GM12878 (cell line): Measurements from ENCODE around the gene CSNK1G2. TPM values are rescaled to one million over a fixed set of nuclear protein-coding genes. Genes with fewer than 3 reads are reported as not detected.

Experiments used
- ATAC-seq: fragments of 200-7000 bp; cut with Tn5 transposase; 3 replicates; pipeline ENCODE4 v1.9.1; 2020; ENCODE audit warnings: mild to moderate bottlenecking, moderate library complexity
- BruUV-seq: library from RNA; stranded (reverse); fragments of 400-500 nt; replicated peaks from 2 replicates; lab custom pipeline; 2021; lab: Mats Ljungman, UMichigan
- CTCF ChIA-PET: fragments of 300-600 bp; sonication (Branson Sonifier 250); formaldehyde crosslinking; extraction: SDS; loops from one replicate; lab custom pipeline; 2021; ENCODE audit warnings: inconsistent platforms; lab: Yijun Ruan, JAX
- POLR2A ChIA-PET: fragments of 350-600 bp; formaldehyde crosslinking; extraction: SDS; loops from one replicate; lab custom pipeline; 2021; ENCODE audit warnings: inconsistent platforms; lab: Charles Lee
- RAD21 ChIA-PET: fragments of 300-600 bp; sonication (Branson Sonifier 250); formaldehyde crosslinking; loops from one replicate; lab custom pipeline; 2023; ENCODE audit warnings: antibody characterized with exemption; ENCODE audit not compliant: unreplicated experiment; lab: Charles Lee
- SMC1A ChIA-PET: fragments of 300-600 bp; sonication (Branson Sonifier 250); formaldehyde crosslinking; loops from one replicate; lab custom pipeline; 2023; ENCODE audit not compliant: unreplicated experiment, uncharacterized antibody; lab: Charles Lee
- DNase-seq: peaks from one replicate; pipeline ENCODE4 v3.0.0-alpha.2; 2011; ENCODE audit warnings: low read depth, low spot score
- FAIRE-seq: peaks from 3 replicates; lab custom pipeline; 2011; peaks lifted over from hg19 to GRCh38; lab: Jason Lieb, UNC
- H2AFZ ChIP-seq: 2 replicates; pipeline ENCODE4 v1.6.0; 2011; ENCODE audit warnings: low read depth, low read length, control low read depth; ENCODE audit not compliant: control insufficient read depth
- H3K27ac ChIP-seq: 2 replicates; pipeline ENCODE4 v1.5.1; 2011; ENCODE audit warnings: control low read depth; ENCODE audit not compliant: control insufficient read depth, insufficient read depth
- H3K27me3 ChIP-seq, 2 experiments: replicated peaks in 1 of 2; 2 replicates each; pipeline versions ENCODE4 v1.6.0 to v1.6.1; 2011; ENCODE audit warnings: low read length in 1 of 2; ENCODE audit not compliant: control insufficient read depth in 2 of 2, insufficient read depth in 2 of 2
- H3K36me3 ChIP-seq, 2 experiments: 2 replicates each; pipeline ENCODE4 v1.5.1; 2011; ENCODE audit warnings: low read length in 1 of 2; ENCODE audit not compliant: control insufficient read depth in 2 of 2, insufficient read depth in 2 of 2
- H3K4me1 ChIP-seq: 2 replicates; pipeline ENCODE4 v1.6.1; 2011; ENCODE audit warnings: mild to moderate bottlenecking, low read length, moderate library complexity, mixed read lengths; ENCODE audit not compliant: control insufficient read depth, insufficient read depth
- H3K4me2 ChIP-seq: 2 replicates; pipeline ENCODE4 v1.6.0; 2011; ENCODE audit warnings: control low read depth; ENCODE audit not compliant: control insufficient read depth, insufficient read depth
- H3K4me3 ChIP-seq: fragments of 200-600 bp; sonication (generic); 2 replicates; pipeline ENCODE4 v1.5.1; 2016
- H3K79me2 ChIP-seq: 2 replicates; pipeline ENCODE4 v1.6.0; 2011; ENCODE audit warnings: low read length; ENCODE audit not compliant: control insufficient read depth, insufficient read depth
- H3K9ac ChIP-seq: 2 replicates; pipeline ENCODE4 v1.8.0; 2011; ENCODE audit warnings: low read length, control low read depth, mixed read lengths; ENCODE audit not compliant: control insufficient read depth, insufficient read depth
- H3K9me3 ChIP-seq: replicated peaks from 3 replicates; pipeline ENCODE4 v1.5.1; 2011; ENCODE audit warnings: mild to moderate bottlenecking, low read length; ENCODE audit not compliant: control insufficient read depth, insufficient read depth
- H4K20me1 ChIP-seq: 2 replicates; pipeline ENCODE4 v1.6.0; 2011; ENCODE audit not compliant: control insufficient read depth, insufficient read depth
- BHLHE40 ChIP-seq, 2 experiments: fragments of 450-650 bp in 1 of 2; IDR thresholded peaks; 2 replicates each; pipeline ENCODE4 v1.6.1; 2011 to 2017; ENCODE audit warnings: low read depth in 2 of 2, borderline replicate concordance in 1 of 2, improper control_type of control experiment in 1 of 2, low read length in 1 of 2, mild to moderate bottlenecking in 1 of 2
- EED ChIP-seq: sonication (generic); IDR thresholded peaks from 2 replicates; pipeline ENCODE4 v1.6.1; 2016; ENCODE audit warnings: antibody characterized with exemption, low read depth
- IKZF1 ChIP-seq: fragments of 450-650 bp; conservative IDR thresholded peaks from 2 replicates; pipeline ENCODE4 v1.6.1; 2017; ENCODE audit warnings: antibody characterized with exemption, mild to moderate bottlenecking
- IKZF2 ChIP-seq, 2 experiments: fragments of 450-650 bp; IDR thresholded peaks; 2 replicates each; pipeline ENCODE4 v1.6.1; 2017; ENCODE audit warnings: mild to moderate bottlenecking in 2 of 2, moderate library complexity in 2 of 2
- NBN ChIP-seq: fragments of 450-650 bp; IDR thresholded peaks from 2 replicates; pipeline ENCODE4 v1.6.1; 2016
- RAD21 ChIP-seq: IDR thresholded peaks from 2 replicates; pipeline ENCODE4 v1.6.1; 2011; ENCODE audit warnings: mild to moderate bottlenecking, low read depth, low read length, moderate library complexity; ENCODE audit not compliant: insufficient read depth
- WGBS: methylation state at CpG from one replicate; pipeline ENCODE4 v1.1.6; 2016; ENCODE audit warnings: low lambda C conversion rate; ENCODE audit not compliant: insufficient replicate concordance, insufficient coverage; ENCODE audit errors: missing lambda C conversion rate; 5-methylcytosine and 5-hydroxymethylcytosine counted together
- in situ Hi-C: fragments of 300-500 bp; cut with MboI; formaldehyde crosslinking; loops from 9 replicates; pipeline ENCODE4 v1.14.3; 2018; ENCODE audit warnings: mixed read lengths
- intact Hi-C: fragments of 100-400 bp; cut with micrococcal nuclease; formaldehyde crosslinking; loops from one replicate; pipeline ENCODE4 v1.14.2; 2022; ENCODE audit not compliant: unreplicated experiment
- polyA plus RNA-seq, 11 experiments: library from polyadenylated mRNA; depleted of rRNA in 4 of 11; unstranded in 6 of 11; stranded (reverse) in 5 of 11; fragments of >200 nt; fragmentation: Nextera tagmentation in 4 of 11; fragmentation: Illumina TruSeq in 1 of 11; extraction: Ambion mirVana in 4 of 11; extraction: Trizol in 1 of 11; gene quantifications; 1 replicate in 1 of 11; 2 replicates in 10 of 11; pipeline versions ENCODE4 v1.2.1 to v1.2.3, GENCODE V29; 2011 to 2016; ENCODE audit warnings: inconsistent platforms in 2 of 11, missing spikeins in 2 of 11, low read depth in 1 of 11
- total RNA-seq, 4 experiments: library from RNA; depleted of rRNA in 3 of 4; stranded (reverse); fragments of >200 nt in 3 of 4; fragmentation: Illumina TruSeq in 1 of 4; extraction: Trizol in 1 of 4; gene quantifications; 2 replicates each; pipeline versions ENCODE4 v1.2.1 to v1.2.3, GENCODE V29; 2013 to 2021
- TF ChIP-seq, protein P1 (sequence below): fragments of 450-650 bp; IDR thresholded peaks from 2 replicates; pipeline ENCODE4 v1.6.1; 2017; ENCODE audit warnings: mild to moderate bottlenecking
- TF ChIP-seq, protein P2 (sequence below), 3 experiments: IDR thresholded peaks in 2 of 3; conservative IDR thresholded peaks in 1 of 3; 2 replicates each; pipeline ENCODE4 v1.5.1; 2011; ENCODE audit warnings: low read depth in 3 of 3, low read length in 3 of 3, mild to moderate bottlenecking in 3 of 3, control low read depth in 2 of 3, moderate library complexity in 2 of 3, inconsistent platforms in 1 of 3, mixed read lengths in 1 of 3; ENCODE audit not compliant: control insufficient read depth in 2 of 3, insufficient read depth in 1 of 3; ENCODE audit errors: extremely low read depth in 1 of 3

Gene CSNK1G2
- total and polyA plus RNA-seq, 10 of the 15 experiments (the other 5 are each of a cell fraction or from before 2014, with no cell fraction given), result 0.64 to 109 (median 25.0) TPM

DNA sequence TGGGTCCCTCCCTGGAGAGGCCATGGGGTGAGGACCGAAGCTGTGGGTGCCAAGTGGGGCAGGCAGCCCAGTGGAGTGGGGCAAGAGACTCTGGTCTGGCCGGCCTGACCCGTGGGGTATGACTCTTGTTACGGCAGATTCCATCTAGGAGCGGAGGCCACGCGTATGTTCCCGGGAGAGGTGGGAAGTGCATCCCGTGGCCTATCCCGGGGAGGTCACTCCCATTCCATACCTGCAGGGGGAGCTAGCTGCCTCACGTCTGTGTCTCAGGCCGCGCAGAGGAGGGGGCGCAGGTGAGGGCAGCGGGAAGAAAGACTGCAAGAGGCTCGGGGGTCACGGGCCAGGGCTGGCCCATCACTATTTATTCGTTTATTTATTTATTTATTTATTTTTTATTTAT lies 4.9 kb downstream of the CSNK1G2 start:
- ATAC-seq, result no peak
- CTCF ChIA-PET, result interaction anchor here (0.6 to 1.7 kb wide), 4 partner anchors 9 to 56 kb away, joined by 3 to 5 read pairs (median 4); no protein-coding TSS in a partner anchor
- H3K9me3 ChIP-seq, result no peaks in the 10 kb centered on the region; the same call in 2 of the 3 replicates
- in situ Hi-C loops, result no loop called here
- RAD21 ChIA-PET, result no interaction called here
- POLR2A ChIA-PET, result interaction anchor here (0.5 to 0.6 kb wide), 2 partner anchors 79 to 806 kb away, joined by 3 read pairs; no protein-coding TSS in a partner anchor
- H3K9ac ChIP-seq, result no peak overlapping the region
- peaks cover 5% of the 10 kb centered on the region; the same call in 1 of the 2 replicates for H4K20me1 ChIP-seq
- TF ChIP-seq NBN (no peak), RAD21 (peak; percentile 29; the same call in 1 of the 2 replicates), EED (0 out of 2 replicates have a peak, but pooled peaks have one; percentile 19), IKZF2 (IDR thresholded peaks at IDR 0.05) (peak; percentile 50 to 61; a peak in 3 of 4 replicates), BHLHE40 (IDR thresholded peaks at IDR 0.05; ENCODE audit: borderline replicate concordance in 1 of 2, low read depth in 2 of 2, low read length in 1 of 2) (no peak), IKZF1 (peak; percentile 65)
- TF ChIP-seq, protein P1, sequence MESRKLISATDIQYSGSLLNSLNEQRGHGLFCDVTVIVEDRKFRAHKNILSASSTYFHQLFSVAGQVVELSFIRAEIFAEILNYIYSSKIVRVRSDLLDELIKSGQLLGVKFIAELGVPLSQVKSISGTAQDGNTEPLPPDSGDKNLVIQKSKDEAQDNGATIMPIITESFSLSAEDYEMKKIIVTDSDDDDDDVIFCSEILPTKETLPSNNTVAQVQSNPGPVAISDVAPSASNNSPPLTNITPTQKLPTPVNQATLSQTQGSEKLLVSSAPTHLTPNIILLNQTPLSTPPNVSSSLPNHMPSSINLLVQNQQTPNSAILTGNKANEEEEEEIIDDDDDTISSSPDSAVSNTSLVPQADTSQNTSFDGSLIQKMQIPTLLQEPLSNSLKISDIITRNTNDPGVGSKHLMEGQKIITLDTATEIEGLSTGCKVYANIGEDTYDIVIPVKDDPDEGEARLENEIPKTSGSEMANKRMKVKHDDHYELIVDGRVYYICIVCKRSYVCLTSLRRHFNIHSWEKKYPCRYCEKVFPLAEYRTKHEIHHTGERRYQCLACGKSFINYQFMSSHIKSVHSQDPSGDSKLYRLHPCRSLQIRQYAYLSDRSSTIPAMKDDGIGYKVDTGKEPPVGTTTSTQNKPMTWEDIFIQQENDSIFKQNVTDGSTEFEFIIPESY, result peak; percentile 79; the same call in 1 of the 2 replicates
- TF ChIP-seq, protein P2, sequence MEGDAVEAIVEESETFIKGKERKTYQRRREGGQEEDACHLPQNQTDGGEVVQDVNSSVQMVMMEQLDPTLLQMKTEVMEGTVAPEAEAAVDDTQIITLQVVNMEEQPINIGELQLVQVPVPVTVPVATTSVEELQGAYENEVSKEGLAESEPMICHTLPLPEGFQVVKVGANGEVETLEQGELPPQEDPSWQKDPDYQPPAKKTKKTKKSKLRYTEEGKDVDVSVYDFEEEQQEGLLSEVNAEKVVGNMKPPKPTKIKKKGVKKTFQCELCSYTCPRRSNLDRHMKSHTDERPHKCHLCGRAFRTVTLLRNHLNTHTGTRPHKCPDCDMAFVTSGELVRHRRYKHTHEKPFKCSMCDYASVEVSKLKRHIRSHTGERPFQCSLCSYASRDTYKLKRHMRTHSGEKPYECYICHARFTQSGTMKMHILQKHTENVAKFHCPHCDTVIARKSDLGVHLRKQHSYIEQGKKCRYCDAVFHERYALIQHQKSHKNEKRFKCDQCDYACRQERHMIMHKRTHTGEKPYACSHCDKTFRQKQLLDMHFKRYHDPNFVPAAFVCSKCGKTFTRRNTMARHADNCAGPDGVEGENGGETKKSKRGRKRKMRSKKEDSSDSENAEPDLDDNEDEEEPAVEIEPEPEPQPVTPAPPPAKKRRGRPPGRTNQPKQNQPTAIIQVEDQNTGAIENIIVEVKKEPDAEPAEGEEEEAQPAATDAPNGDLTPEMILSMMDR (IDR thresholded peaks at IDR 0.05 in 2 of 3, conservative IDR thresholded peaks at IDR 0.05 in 1 of 3; ENCODE audit: control insufficient read depth in 2 of 3, extremely low read depth in 1 of 3, insufficient read depth in 1 of 3, low read depth in 3 of 3, low read length in 3 of 3), result peak; percentile 22 to 49 (median 40); a peak in 4 of 6 replicates
- TF ChIP-seq, all 136 proteins: peak for 6
- no peak for DNase-seq
- no peaks in the 10 kb centered on the region for H3K27me3 ChIP-seq
- WGBS, result 91% methylated on average over 15 of the region's 18 CpGs
- no peak overlapping the region for H3K27ac ChIP-seq
- no peak overlapping the region for H3K4me2 ChIP-seq
- peaks cover 3% of the 10 kb centered on the region; the same call in 1 of the 2 replicates for H3K4me1 ChIP-seq
- no peak overlapping the region for H2AFZ ChIP-seq
- H3K79me2 ChIP-seq, result peaks cover 78% of the 10 kb centered on the region
- SMC1A ChIA-PET, result no interaction called here
- no TSS peak for BruUV-seq
- H3K4me3 ChIP-seq, result no peak overlapping the region
- intact Hi-C loops, result no loop called here
- peaks cover 0 to 8% of the 10 kb centered on the region in 2 experiments; a peak in 2 of 4 replicates for H3K36me3 ChIP-seq
- no peak for FAIRE-seq
